DMS114 treated with DMSO at 0.1 percent for 48 hours (cell line): ENCODE measurements around the gene RUSC1.

Experiments used
- DNase-seq: peaks from one replicate; lab custom pipeline; 2025; ENCODE audit not compliant: unreplicated experiment; lab: John Stamatoyannopoulos, UW

RUSC1 gene

GRCh38 chr1:155294520-155295182 is 26.0 kb upstream of the RUSC1 start:
- no peak for DNase-seq

GRCh38 chr1:155295183-155295941 is 25.3 kb upstream of the RUSC1 start:
- DNase-seq = no peak

GRCh38 chr1:155295942-155296267 is 24.8 kb upstream of the RUSC1 start:
- DNase-seq = no peak

GRCh38 chr1:155296661-155297060 is 24.0 kb upstream of the RUSC1 start:
- DNase-seq = no peak

GRCh38 chr1:155297384-155297783 is 23.3 kb upstream of the RUSC1 start:
- DNase-seq = no peak

GRCh38 chr1:155300024-155300423 is 20.7 kb upstream of the RUSC1 start:
- DNase-seq = no peak

GRCh38 chr1:155300553-155301329 is 20.0 kb upstream of the RUSC1 start:
- no peak for DNase-seq

- DNase-seq = no peak
These were observed 19.3 kb upstream of the RUSC1 start, which contains the start of gene PKLR for GRCh38 chr1:155301342-155301841. Gene PKLR (minus strand): TSS chr1:155301438. CDS start chr1:155301395, 43 bp downstream.

- DNase-seq = no peak
These were observed 16.1 kb upstream of the RUSC1 start for GRCh38 chr1:155304558-155305063.

- DNase-seq = no peak
These were observed 14.8 kb upstream of the RUSC1 start for GRCh38 chr1:155305881-155306391.

GRCh38 chr1:155307247-155307740 is 13.4 kb upstream of the RUSC1 start:
- peak; percentile 64 for DNase-seq

GRCh38 chr1:155308493-155309422 is 11.9 kb upstream of the RUSC1 start, which contains the start of gene FDPS:
Gene FDPS (plus strand): TSS chr1:155308866. CDS start chr1:155309790, 924 bp downstream.
- peak; percentile 100 for DNase-seq

- DNase-seq = no peak
These were observed 11.2 kb upstream of the RUSC1 start for GRCh38 chr1:155309423-155310021.

GRCh38 chr1:155313261-155313660 is 7.4 kb upstream of the RUSC1 start:
- DNase-seq = no peak

GRCh38 chr1:155316922-155317321 is 3.8 kb upstream of the RUSC1 start:
- DNase-seq = no peak

- no peak for DNase-seq
These were observed 2.6 kb upstream of the RUSC1 start for GRCh38 chr1:155318082-155318481.

GRCh38 chr1:155319536-155319935 is 1.2 kb upstream of the RUSC1 start:
- DNase-seq = no peak

- DNase-seq = no peak
These were observed 442 bp upstream of the RUSC1 start for GRCh38 chr1:155320252-155320651.
